ENCODE data around the gene FDXACB1.

Gene FDXACB1

DNA sequence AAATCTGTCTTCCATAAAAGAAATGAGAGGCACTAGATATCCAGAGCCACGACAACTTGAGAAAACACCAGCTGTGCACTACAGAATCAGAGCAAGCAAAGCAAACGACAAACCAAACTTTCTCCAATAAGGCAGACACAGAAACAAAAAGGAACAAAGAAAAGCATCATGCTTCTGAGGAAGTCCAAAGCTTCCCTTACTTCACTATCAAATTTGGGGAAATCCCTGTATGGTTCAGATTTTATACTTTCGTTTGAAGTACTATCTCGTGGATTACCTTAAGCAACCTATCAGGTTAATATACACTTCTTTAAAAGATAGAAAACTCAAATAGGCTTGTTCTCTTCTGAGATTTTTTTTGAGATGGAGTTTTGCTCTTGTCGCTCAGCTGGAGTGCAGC is 35.3 kb downstream of the FDXACB1 start:
- no peak for DNase-seq (ENCODE audit: low read depth in 2 of 2)

DNA sequence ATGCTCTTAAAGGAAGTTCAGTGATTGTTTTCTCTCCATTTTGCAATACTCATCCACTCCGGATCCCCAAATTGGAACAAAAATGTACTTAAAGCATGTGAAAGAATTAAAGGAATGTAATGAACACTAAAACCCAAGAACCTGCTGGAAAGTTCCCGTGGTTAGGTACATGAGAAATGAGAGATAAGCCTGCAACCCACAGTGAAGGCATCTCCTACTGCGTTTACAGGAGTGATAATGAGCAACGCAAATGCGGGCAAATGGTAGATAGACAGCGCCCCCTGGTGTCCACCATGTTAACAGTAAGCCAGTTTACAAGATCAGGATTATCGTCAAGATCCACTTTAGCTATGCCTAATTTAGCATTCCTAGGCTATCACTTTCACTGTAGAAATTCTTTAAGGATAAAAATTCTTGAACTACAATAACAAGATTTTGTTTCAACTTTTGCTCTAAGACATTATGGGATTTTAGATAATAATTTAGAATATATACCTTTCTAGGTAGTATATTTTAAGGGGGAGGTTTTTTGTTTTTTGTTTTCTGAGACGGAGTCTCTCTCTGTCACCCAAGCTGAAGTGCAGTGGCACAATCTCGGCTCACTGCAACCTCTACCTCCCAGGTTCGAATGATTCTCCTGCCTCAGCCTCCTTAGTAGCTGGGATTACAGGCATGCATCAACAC is 37.5 kb downstream of the FDXACB1 start:
- peak; percentile 69 to 78 for DNase-seq (ENCODE audit: low read depth in 2 of 2)

DNA sequence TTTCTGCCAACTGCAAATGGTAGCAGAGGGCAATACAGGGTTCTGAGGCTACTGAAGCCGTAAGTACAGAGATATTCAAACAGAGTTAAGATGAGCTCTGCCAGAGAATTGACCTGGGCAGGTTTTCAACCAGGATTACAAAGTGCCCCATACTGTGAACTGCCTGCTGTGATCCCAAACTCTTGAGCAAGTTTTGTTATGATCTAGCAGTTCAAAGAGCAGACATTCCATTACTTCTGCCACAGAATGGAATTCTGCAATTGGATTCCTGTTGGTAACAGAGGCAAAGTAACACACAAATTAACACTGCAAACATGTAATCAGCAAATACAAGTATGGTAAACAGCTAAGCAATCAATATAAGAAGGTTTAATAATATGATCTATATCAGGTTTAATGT is 38.8 kb downstream of the FDXACB1 start:
- no peak for DNase-seq (ENCODE audit: low read depth in 2 of 2)

DNA sequence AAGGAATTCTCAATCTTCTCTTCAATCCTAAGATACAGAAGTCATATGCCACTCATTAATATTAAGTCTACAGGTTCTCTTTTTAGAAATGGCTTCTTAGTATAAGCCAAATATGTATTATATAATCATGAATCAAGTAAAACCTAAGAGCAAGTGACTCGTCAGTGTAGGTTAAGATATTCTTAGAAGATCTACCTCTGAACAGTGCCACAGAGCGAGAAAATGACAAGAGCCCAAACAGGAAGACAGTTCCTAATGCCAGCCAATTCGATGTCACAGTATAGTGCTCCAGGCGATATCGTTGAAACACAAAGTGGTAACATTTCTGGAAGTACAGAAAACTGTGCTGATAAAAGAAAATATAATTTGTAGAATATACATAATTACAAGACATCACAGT is 40.9 kb downstream of the FDXACB1 start:
- DNase-seq (ENCODE audit: low read depth in 2 of 2): no peak

DNA sequence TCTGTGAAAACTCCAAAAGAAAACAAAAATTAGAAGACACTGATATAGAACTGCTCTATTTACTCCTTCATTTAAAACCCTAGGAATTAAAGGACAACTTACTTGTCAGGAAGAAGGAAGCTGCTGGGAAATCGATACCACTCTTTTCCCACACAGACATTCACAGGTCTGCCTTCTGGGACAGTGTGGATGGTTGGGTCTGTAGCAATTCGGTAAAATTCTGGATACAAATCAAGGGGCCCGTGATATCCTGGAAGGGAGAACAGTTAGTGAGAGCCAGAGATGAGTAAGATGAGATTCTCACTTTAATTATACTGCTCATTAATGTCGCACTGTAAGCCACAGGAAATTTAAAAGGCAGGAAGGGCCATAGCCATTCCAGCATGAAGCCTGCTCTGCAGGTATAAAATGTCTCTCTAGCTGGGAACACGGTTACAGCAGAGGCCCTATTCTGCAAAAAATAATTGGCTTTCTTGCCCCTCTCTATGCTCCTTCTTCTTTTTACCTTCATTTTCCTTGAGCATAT is 41.5 kb downstream of the FDXACB1 start:
- no peak for DNase-seq (ENCODE audit: low read depth in 2 of 2)

DNA sequence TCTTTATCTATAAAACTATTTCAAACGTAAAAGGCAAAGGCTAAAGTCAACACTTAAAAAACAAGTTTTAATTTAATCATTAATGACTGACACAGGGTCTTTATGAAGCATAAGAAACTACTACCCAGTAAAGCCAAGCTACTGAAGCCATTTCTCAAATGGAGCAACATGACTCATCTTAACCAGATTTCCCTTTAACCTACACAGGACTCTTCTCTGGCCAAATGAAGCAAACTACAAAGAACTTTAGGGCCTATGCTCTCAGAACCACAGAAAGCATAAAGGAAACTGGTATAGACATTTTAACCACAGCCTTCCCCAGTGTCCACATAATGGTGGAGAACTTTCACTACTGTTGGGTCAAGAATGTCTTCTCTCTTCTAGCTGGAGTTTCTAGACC is 42.2 kb downstream of the FDXACB1 start:
- DNase-seq (ENCODE audit: low read depth in 2 of 2): no peak

DNA sequence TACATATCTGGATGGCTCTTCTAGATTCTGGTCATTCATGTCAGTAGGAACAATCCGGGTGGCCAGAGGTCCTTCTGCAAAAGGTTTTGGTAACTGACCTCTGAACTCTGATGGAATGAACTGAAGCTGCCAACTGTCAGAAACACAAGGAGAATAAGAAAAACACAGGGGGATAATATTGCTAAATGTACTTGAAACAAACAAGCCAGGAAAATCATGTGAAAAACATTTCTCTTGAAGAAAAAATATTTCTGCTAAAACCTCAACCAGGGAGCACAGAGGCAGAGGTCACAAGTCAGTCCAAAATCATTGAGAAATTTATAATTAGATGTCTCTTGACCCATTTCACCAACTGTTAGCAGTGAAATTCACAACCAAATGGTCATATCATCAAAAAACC is 42.8 kb downstream of the FDXACB1 start:
- DNase-seq (ENCODE audit: low read depth in 2 of 2): no peak

DNA sequence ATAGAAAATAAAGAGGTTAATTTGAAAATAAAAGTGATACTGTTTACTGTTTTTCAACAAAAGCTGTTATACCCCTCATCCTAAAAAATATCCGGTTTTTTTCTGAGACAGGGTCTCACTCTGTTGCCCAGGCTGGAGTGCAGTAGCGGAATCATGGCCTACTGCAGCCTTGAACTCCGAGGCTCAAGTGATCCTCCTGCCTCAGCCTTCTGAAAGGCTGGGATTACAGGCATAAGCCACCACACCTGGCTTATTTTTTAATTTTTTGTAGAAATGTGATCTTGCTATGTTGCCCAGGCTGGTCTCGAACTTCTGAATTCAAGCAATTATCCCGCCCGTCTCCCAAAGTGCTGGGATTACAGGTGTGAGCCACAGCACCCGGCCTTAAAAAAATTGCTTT is 43.3 kb downstream of the FDXACB1 start:
- DNase-seq (ENCODE audit: low read depth in 2 of 2): no peak

DNA sequence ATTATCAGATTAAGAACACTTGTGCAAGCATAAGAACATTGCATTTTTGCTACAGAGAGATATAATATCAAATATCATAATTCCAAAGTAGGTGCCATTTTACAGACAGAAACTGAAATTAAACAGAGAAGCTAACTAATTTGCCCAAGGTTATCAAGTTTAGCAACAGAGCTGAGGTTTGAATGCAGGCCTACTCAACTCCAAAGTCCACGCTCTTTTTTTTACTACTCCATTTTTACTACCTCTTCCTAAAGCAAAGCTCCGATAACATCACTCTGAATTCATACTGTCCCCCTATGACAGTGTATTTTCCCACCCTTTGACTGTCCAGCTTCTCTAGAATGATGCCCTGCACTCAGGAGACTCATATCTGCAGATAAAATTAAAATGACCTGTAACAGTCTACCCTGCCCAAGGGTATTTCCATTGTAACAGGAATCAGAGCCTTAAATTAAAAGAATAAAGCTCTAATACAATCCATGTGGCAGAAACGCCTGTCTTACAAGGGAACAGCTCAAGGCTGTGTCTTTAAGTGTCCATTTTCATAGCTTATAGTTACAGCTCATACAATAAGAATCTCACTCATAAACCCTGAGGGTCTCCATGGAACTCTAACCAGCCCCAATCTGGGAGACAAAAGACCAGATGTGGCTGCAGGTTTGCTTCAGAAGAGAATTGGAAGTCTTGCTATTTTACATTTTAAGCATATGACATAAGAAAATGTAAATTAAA is 44.4 kb downstream of the FDXACB1 start:
- DNase-seq (ENCODE audit: low read depth in 2 of 2): no peak

DNA sequence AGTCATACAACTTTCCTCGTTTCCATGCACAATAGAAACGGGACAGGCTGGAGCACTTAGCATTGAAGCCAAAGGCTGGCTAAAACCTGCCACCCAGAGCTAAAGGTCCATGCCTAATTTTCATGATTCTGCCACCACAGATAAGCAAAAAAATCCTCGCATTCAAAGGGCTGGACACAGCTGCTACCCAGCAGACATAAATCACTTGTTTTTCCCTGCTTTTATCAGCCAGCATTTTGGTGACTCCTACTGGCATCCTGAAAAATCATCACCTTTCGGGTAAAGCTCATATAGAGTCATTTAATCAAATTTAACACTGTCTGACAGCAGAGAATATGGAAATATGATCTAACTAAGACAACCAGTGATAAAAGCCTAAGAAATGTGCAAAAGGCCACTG is 45.4 kb downstream of the FDXACB1 start:
- DNase-seq (ENCODE audit: low read depth in 2 of 2): no peak

DNA sequence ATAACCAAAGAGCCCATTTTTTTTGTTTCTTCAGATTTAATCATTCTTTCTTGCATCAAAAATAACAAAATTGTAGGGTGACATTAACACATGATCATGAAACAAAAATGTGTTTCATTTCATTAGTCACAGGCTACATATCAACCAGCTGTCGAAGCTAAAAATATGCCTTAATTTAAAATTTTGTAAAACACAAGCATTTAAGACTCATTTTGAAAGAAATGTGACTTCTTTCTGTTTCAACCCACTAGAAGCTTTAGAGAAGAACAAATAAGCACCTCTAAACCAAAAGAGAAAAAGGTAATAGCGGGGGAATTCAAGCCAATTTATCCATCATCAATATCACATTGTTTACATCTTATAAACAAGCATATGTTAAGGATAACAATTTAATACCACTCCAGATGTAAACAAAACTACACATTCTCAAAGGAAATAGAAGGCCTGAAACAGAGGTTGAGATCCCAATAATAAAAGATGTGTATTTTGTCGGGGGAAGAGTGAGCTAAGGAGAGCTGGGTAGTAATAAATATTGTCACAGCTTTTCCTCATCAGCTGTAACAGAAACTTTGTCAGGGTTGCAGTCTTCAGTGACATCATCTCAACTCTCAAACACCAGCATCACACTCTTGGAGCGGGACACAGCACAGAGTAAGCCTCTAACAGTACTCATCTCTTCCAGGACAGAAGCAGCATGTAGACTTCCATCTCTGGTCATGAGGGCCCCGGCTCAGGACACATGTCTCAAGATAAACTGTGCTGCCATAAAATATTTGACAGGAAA is 49.6 kb downstream of the FDXACB1 start:
- no peak for DNase-seq (ENCODE audit: low read depth in 2 of 2)

DNA sequence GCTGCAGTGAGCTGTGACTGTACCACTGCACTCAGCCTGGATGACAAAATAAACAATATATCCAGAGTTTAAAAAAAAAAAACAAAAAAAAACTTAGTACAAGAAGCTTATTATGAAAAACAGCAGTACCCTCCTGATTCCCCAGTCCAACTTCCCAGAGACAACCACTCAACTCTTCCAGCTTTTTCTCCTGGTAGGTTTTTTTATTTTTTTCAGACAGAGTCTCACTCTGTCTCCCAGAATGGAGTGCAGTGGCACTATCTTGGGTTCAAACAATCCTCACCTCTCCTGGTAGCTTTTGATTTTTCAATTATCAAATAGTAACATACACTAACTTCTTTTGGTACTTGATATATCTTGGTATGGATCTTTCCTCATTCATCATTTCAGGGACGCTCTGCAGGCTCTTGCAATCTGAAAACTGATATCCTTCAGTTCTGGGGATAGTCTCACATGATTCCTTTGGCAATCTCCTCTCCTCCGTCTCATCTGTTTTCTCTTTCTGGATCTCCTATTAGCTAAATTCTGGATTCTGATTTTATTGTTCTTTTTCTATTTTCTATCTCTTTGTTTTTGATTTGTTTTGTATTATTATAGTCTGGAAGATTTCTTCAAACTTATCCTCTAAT is 52.5 kb downstream of the FDXACB1 start:
- no peak for DNase-seq (ENCODE audit: low read depth in 2 of 2)

Data from stimulated activated CD8-positive, alpha-beta memory T cell treated with anti-CD3 and anti-CD28 coated beads, Interleukin-2, amount 100 ng/mL, for 1 hour (primary cell).